SJCRH30 (cell line): Measurements from ENCODE around the gene RAB11FIP5. TPM values are rescaled to one million over a fixed set of nuclear protein-coding genes. Genes with fewer than 3 reads are reported as not detected.
"Not testable (repeated sequence)": the region's sequence is repeated elsewhere in the genome, so short reads cannot be mapped to it uniquely, and the experiment has no call there.

Experiments used
- DNase-seq, 2 experiments: peaks; one replicate each; pipeline ENCODE4 v3.0.0-alpha.2; 2015 to 2020
- H3K27ac ChIP-seq: fragments of 250-450 bp; sonication (Bioruptor Pico); 2 replicates; pipeline ENCODE4 v1.5.1; 2020; ENCODE audit warnings: mild to moderate bottlenecking, moderate library complexity
- H3K27me3 ChIP-seq: fragments of 250-450 bp; sonication (Bioruptor Pico); 2 replicates; pipeline ENCODE4 v1.5.1; 2020; ENCODE audit warnings: mild to moderate bottlenecking, moderate library complexity
- H3K36me3 ChIP-seq: fragments of 250-450 bp; sonication (Bioruptor Pico); 2 replicates; pipeline ENCODE4 v1.5.1; 2020; ENCODE audit warnings: mild to moderate bottlenecking, moderate library complexity
- H3K4me1 ChIP-seq: fragments of 250-450 bp; sonication (Bioruptor Pico); 2 replicates; pipeline ENCODE4 v1.5.1; 2020; ENCODE audit warnings: mild to moderate bottlenecking, moderate library complexity
- H3K4me3 ChIP-seq: fragments of 250-450 bp; sonication (Bioruptor Pico); 2 replicates; pipeline ENCODE4 v1.5.1; 2020; ENCODE audit warnings: mild to moderate bottlenecking, moderate library complexity
- H3K9me3 ChIP-seq: fragments of 250-450 bp; sonication (Bioruptor Pico); replicated peaks from 2 replicates; pipeline ENCODE4 v1.5.1; 2020; ENCODE audit warnings: mild to moderate bottlenecking, moderate library complexity
- total RNA-seq: library from RNA; depleted of rRNA; stranded (reverse); fragments of >200 nt; shearing (Covaris generic); gene quantifications from 2 replicates; pipeline ENCODE4 v1.2.3, GENCODE V29; 2014

Gene RAB11FIP5
- total RNA-seq, 1 experiment from 2014 or later: 8.1 TPM

GRCh38 chr2:73101626-73102256, 11.0 kb downstream of the RAB11FIP5 start:
- DNase-seq: no peak
- Histone ChIP-seq H3K4me3 (no peak overlapping the region), H3K9me3 (no peaks in the 10 kb centered on the region), H3K27me3 (0 out of 2 replicates have a peak, but pooled peaks cover 4% of the 10 kb centered on the region), H3K36me3 (no peaks in the 10 kb centered on the region), H3K4me1 (no peaks in the 10 kb centered on the region), H3K27ac (no peak overlapping the region)

GRCh38 chr2:73100956-73101355, 11.8 kb downstream of the RAB11FIP5 start:
- no peaks in the 10 kb centered on the region for H3K9me3 ChIP-seq
- no peak for DNase-seq
- H3K4me3 ChIP-seq: no peak overlapping the region
- no peak overlapping the region for H3K27ac ChIP-seq
- no peaks in the 10 kb centered on the region for H3K36me3 ChIP-seq
- no peaks in the 10 kb centered on the region for H3K4me1 ChIP-seq
- H3K27me3 ChIP-seq: 0 out of 2 replicates have a peak, but pooled peaks cover 4% of the 10 kb centered on the region

GRCh38 chr2:73099486-73099885, 13.3 kb downstream of the RAB11FIP5 start:
- DNase-seq: no peak
- H3K27me3 ChIP-seq: 0 out of 2 replicates have a peak, but pooled peaks cover 4% of the 10 kb centered on the region

GRCh38 chr2:73095910-73096309, 16.8 kb downstream of the RAB11FIP5 start:
- H3K36me3 ChIP-seq: no peaks in the 10 kb centered on the region
- no peak overlapping the region for H3K27ac ChIP-seq
- no peak for DNase-seq
- no peak overlapping the region for H3K4me3 ChIP-seq
- H3K9me3 ChIP-seq: no peaks in the 10 kb centered on the region
- 0 out of 2 replicates have a peak, but pooled peaks cover 4% of the 10 kb centered on the region for H3K27me3 ChIP-seq
- H3K4me1 ChIP-seq: no peaks in the 10 kb centered on the region

More at GRCh38 chr2:73099486-73099885, 13.3 kb downstream of the RAB11FIP5 start:
- Histone ChIP-seq H3K36me3 (no peaks in the 10 kb centered on the region), H3K4me1 (no peaks in the 10 kb centered on the region), H3K4me3 (no peak overlapping the region), H3K9me3 (no peaks in the 10 kb centered on the region), H3K27ac (no peak overlapping the region)

GRCh38 chr2:73093601-73094218, 19.0 kb downstream of the RAB11FIP5 start:
- H3K4me3 ChIP-seq, H3K4me1 ChIP-seq, H3K27ac ChIP-seq, H3K9me3 ChIP-seq, DNase-seq, H3K36me3 ChIP-seq, H3K27me3 ChIP-seq: not testable (repeated sequence)

GRCh38 chr2:73092146-73092783, 20.5 kb downstream of the RAB11FIP5 start:
- no peaks in the 10 kb centered on the region for H3K36me3 ChIP-seq
- DNase-seq: no peak
- no peaks in the 10 kb centered on the region for H3K27me3 ChIP-seq
- no peak overlapping the region for H3K27ac ChIP-seq
- peaks cover 9% of the 10 kb centered on the region; the same call in 1 of the 2 replicates for H3K4me1 ChIP-seq
- H3K9me3 ChIP-seq: no peaks in the 10 kb centered on the region
- H3K4me3 ChIP-seq: no peak overlapping the region

GRCh38 chr2:73091696-73092095, 21.1 kb downstream of the RAB11FIP5 start:
- no peaks in the 10 kb centered on the region for H3K9me3 ChIP-seq
- H3K27ac ChIP-seq: no peak overlapping the region
- peaks cover 9% of the 10 kb centered on the region; the same call in 1 of the 2 replicates for H3K4me1 ChIP-seq
- H3K4me3 ChIP-seq: no peak overlapping the region
- DNase-seq: no peak
- no peaks in the 10 kb centered on the region for H3K36me3 ChIP-seq
- H3K27me3 ChIP-seq: no peaks in the 10 kb centered on the region

- Histone ChIP-seq H3K9me3 (no peaks in the 10 kb centered on the region), H3K27ac (no peak overlapping the region), H3K4me1 (peaks cover 9% of the 10 kb centered on the region; the same call in 1 of the 2 replicates), H3K4me3 (no peak overlapping the region), H3K27me3 (no peaks in the 10 kb centered on the region), H3K36me3 (no peaks in the 10 kb centered on the region)
- no peak for DNase-seq
These were observed 21.6 kb downstream of the RAB11FIP5 start for GRCh38 chr2:73091164-73091563.

- DNase-seq: peak; percentile 51 to 72
- Histone ChIP-seq H3K4me3 (no peak overlapping the region), H3K9me3 (no peaks in the 10 kb centered on the region), H3K4me1 (peaks cover 9% of the 10 kb centered on the region; the same call in 1 of the 2 replicates), H3K27ac (peak overlapping the region; percentile 27), H3K27me3 (no peaks in the 10 kb centered on the region), H3K36me3 (no peaks in the 10 kb centered on the region)
These were observed 23.3 kb downstream of the RAB11FIP5 start for GRCh38 chr2:73089270-73090030.

GRCh38 chr2:73088703-73089102, 24.0 kb downstream of the RAB11FIP5 start:
- no peak for DNase-seq
- Histone ChIP-seq H3K27me3 (no peaks in the 10 kb centered on the region), H3K27ac (no peak overlapping the region), H3K4me3 (no peak overlapping the region), H3K36me3 (no peaks in the 10 kb centered on the region), H3K4me1 (peaks cover 9% of the 10 kb centered on the region; the same call in 1 of the 2 replicates), H3K9me3 (no peaks in the 10 kb centered on the region)

- no peaks in the 10 kb centered on the region for H3K9me3 ChIP-seq
- no peak overlapping the region for H3K4me3 ChIP-seq
- peaks cover 9% of the 10 kb centered on the region; the same call in 1 of the 2 replicates for H3K4me1 ChIP-seq
- H3K27ac ChIP-seq: no peak overlapping the region
- DNase-seq: no peak
- no peaks in the 10 kb centered on the region for H3K27me3 ChIP-seq
- H3K36me3 ChIP-seq: no peaks in the 10 kb centered on the region
These were observed 24.5 kb downstream of the RAB11FIP5 start for GRCh38 chr2:73088211-73088610.

GRCh38 chr2:73087311-73087710, 25.4 kb downstream of the RAB11FIP5 start:
- no peaks in the 10 kb centered on the region for H3K9me3 ChIP-seq
- peaks cover 9% of the 10 kb centered on the region; the same call in 1 of the 2 replicates for H3K4me1 ChIP-seq
- no peaks in the 10 kb centered on the region for H3K36me3 ChIP-seq
- H3K27me3 ChIP-seq: no peaks in the 10 kb centered on the region
- no peak overlapping the region for H3K27ac ChIP-seq
- no peak overlapping the region for H3K4me3 ChIP-seq
- peak in 1 of 2 experiments; percentile 39 for DNase-seq

- no peak overlapping the region for H3K27ac ChIP-seq
- no peaks in the 10 kb centered on the region for H3K27me3 ChIP-seq
- H3K36me3 ChIP-seq: no peaks in the 10 kb centered on the region
- H3K9me3 ChIP-seq: no peaks in the 10 kb centered on the region
- no peak overlapping the region for H3K4me3 ChIP-seq
- H3K4me1 ChIP-seq: peaks cover 9% of the 10 kb centered on the region; the same call in 1 of the 2 replicates
- DNase-seq: peak; percentile 84 to 91
These were observed 27.1 kb downstream of the RAB11FIP5 start for GRCh38 chr2:73085691-73086090.

GRCh38 chr2:73084971-73085370, 27.8 kb downstream of the RAB11FIP5 start:
- no peak for DNase-seq
- no peaks in the 10 kb centered on the region for H3K9me3 ChIP-seq
- H3K27ac ChIP-seq: no peak overlapping the region
- no peaks in the 10 kb centered on the region for H3K36me3 ChIP-seq
- H3K4me1 ChIP-seq: peaks cover 8% of the 10 kb centered on the region; the same call in 1 of the 2 replicates
- H3K27me3 ChIP-seq: no peaks in the 10 kb centered on the region
- H3K4me3 ChIP-seq: no peak overlapping the region
